OCI-LY7 (cell line): ENCODE results near the gene APRT. TPM values are rescaled to one million over a fixed set of nuclear protein-coding genes. Genes with fewer than 3 reads are reported as not detected.

Experiments used
- BruUV-seq: library from RNA; stranded (reverse); fragments of 400-500 nt; replicated peaks from 2 replicates; lab custom pipeline; 2021; lab: Mats Ljungman, UMichigan
- CTCF ChIA-PET: fragments of 300-600 bp; sonication (Branson Sonifier 250); formaldehyde crosslinking; loops from one replicate; lab custom pipeline; 2022; ENCODE audit warnings: antibody characterized with exemption; ENCODE audit not compliant: unreplicated experiment; lab: Charles Lee
- POLR2A ChIA-PET: fragments of 300-600 bp; sonication (Branson Sonifier 250); formaldehyde crosslinking; loops from one replicate; lab custom pipeline; 2022; ENCODE audit warnings: antibody characterized with exemption; lab: Charles Lee
- DNase-seq: peaks from one replicate; pipeline ENCODE4 v3.0.0-alpha.2; 2015; ENCODE audit warnings: low spot score
- H2AFZ ChIP-seq: fragments of 200-600 bp; sonication (generic), shearing (Covaris generic); 2 replicates; pipeline ENCODE4 v1.6.1; 2014; ENCODE audit warnings: mild to moderate bottlenecking, antibody characterized with exemption, low read length, moderate library complexity
- H3K27ac ChIP-seq: fragments of 200-600 bp; sonication (generic); 2 replicates; pipeline ENCODE4 v1.5.1; 2014; ENCODE audit warnings: mixed run types, low read depth, mild to moderate bottlenecking, moderate library complexity, low read length, inconsistent platforms; ENCODE audit not compliant: poor library complexity, severe bottlenecking
- H3K36me3 ChIP-seq: fragments of 200-600 bp; sonication (generic); 2 replicates; pipeline ENCODE4 v1.6.1; 2014; ENCODE audit warnings: mild to moderate bottlenecking, antibody characterized with exemption, low read length, moderate library complexity, mixed read lengths; ENCODE audit not compliant: insufficient read depth
- H3K4me1 ChIP-seq: fragments of 200-600 bp; sonication (generic); 2 replicates; pipeline ENCODE4 v1.5.1; 2014; ENCODE audit warnings: mild to moderate bottlenecking, low read length; ENCODE audit not compliant: insufficient read depth, poor library complexity, severe bottlenecking
- H3K4me2 ChIP-seq: fragments of 200-600 bp; sonication (generic); 2 replicates; pipeline ENCODE4 v1.6.1; 2014; ENCODE audit warnings: mild to moderate bottlenecking, low read length
- H3K4me3 ChIP-seq: fragments of 200-600 bp; sonication (generic); 2 replicates; pipeline ENCODE4 v1.5.1; 2014; ENCODE audit warnings: mild to moderate bottlenecking, low read depth, low read length; ENCODE audit not compliant: poor library complexity, severe bottlenecking
- H3K79me2 ChIP-seq: fragments of 200-600 bp; sonication (generic); 2 replicates; pipeline ENCODE4 v1.6.1; 2016; ENCODE audit warnings: low read depth, mild to moderate bottlenecking, low read length, moderate library complexity, mixed read lengths; ENCODE audit not compliant: insufficient read depth
- H3K9me2 ChIP-seq: fragments of 200-600 bp; sonication (generic); 2 replicates; pipeline ENCODE4 v1.6.1; 2016; ENCODE audit warnings: mild to moderate bottlenecking, low read length, mixed read lengths; ENCODE audit not compliant: insufficient read depth
- H3K9me3 ChIP-seq: fragments of 200-600 bp; sonication (generic); 2 replicates; pipeline ENCODE4 v1.6.1; 2014; ENCODE audit warnings: mild to moderate bottlenecking, mixed run types, low read length, mixed read lengths
- H4K20me1 ChIP-seq: fragments of 200-600 bp; sonication (generic); 2 replicates; pipeline ENCODE4 v1.6.1; 2014; ENCODE audit warnings: mild to moderate bottlenecking, antibody characterized with exemption, low read length, moderate library complexity, mixed read lengths; ENCODE audit not compliant: insufficient read depth
- EZH2phosphoT487 ChIP-seq: fragments of 200-600 bp; sonication (generic); IDR thresholded peaks from 2 replicates; pipeline ENCODE4 v1.6.1; 2018; ENCODE audit warnings: low read depth, borderline replicate concordance, mild to moderate bottlenecking, mixed run types, antibody characterized with exemption, low read length, moderate library complexity, mixed read lengths
- intact Hi-C: fragments of 100-400 bp; cut with micrococcal nuclease; formaldehyde crosslinking; loops from one replicate; pipeline ENCODE4 v1.10.0; 2022; ENCODE audit not compliant: unreplicated experiment
- total RNA-seq, 2 experiments: library from RNA; depleted of rRNA in 1 of 2; stranded (reverse); fragments of >200 nt in 1 of 2; shearing (Covaris generic) in 1 of 2; gene quantifications; 2 replicates each; pipeline ENCODE4 v1.2.3, GENCODE V29; 2014 to 2022
- TF ChIP-seq, protein P1 (sequence below): fragments of 200-600 bp; sonication (generic); conservative IDR thresholded peaks from 2 replicates; pipeline ENCODE4 v1.5.1; 2014; ENCODE audit warnings: mild to moderate bottlenecking, antibody characterized with exemption, low read length, moderate library complexity, mixed read lengths

APRT gene
- total RNA-seq, 2 experiments from 2014 or later: 151 to 216 TPM

DNA sequence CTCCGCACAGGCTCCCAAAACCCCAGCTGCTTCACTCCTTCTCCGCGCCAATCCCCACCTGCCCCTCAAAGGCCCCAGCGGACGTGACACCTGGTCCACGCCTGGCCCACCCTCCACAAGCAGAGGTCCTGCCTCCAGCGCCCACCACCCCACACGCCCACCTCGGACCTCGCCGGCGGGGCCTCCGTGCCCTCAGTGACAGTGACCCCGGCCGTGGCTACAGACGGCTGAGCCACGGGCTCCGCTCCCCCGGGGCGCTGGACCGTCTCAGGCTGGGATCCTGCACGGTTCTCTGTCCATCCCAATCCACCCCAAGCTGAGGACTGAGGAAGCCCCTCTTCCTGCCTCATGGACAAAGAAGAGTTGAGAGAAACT lies 51.8 kb downstream of the APRT start:
- Histone ChIP-seq H3K79me2 (no peaks in the 10 kb centered on the region), H2AFZ (no peak overlapping the region), H4K20me1 (peaks cover 8% of the 10 kb centered on the region; the same call in 1 of the 2 replicates), H3K9me2 (no peaks in the 10 kb centered on the region), H3K27ac (no peak overlapping the region), H3K4me1 (peaks cover 5% of the 10 kb centered on the region), H3K4me3 (no peak overlapping the region), H3K4me2 (no peak overlapping the region), H3K9me3 (no peaks in the 10 kb centered on the region), H3K36me3 (no peaks in the 10 kb centered on the region)
- no peak for DNase-seq
- CTCF ChIA-PET: interaction anchor here (0.7 kb wide), 1 partner anchor 22 kb away, joined by 3 read pairs; no protein-coding TSS in a partner anchor
- POLR2A ChIA-PET: no interaction called here
- no peak for TF ChIP-seq EZH2phosphoT487
- TF ChIP-seq, protein P1, sequence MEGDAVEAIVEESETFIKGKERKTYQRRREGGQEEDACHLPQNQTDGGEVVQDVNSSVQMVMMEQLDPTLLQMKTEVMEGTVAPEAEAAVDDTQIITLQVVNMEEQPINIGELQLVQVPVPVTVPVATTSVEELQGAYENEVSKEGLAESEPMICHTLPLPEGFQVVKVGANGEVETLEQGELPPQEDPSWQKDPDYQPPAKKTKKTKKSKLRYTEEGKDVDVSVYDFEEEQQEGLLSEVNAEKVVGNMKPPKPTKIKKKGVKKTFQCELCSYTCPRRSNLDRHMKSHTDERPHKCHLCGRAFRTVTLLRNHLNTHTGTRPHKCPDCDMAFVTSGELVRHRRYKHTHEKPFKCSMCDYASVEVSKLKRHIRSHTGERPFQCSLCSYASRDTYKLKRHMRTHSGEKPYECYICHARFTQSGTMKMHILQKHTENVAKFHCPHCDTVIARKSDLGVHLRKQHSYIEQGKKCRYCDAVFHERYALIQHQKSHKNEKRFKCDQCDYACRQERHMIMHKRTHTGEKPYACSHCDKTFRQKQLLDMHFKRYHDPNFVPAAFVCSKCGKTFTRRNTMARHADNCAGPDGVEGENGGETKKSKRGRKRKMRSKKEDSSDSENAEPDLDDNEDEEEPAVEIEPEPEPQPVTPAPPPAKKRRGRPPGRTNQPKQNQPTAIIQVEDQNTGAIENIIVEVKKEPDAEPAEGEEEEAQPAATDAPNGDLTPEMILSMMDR: no peak
- BruUV-seq: no TSS peak
- intact Hi-C loops: no loop called here

Other genes with a start within 250 kb of the APRT start
- 22.2 and 26.6 TPM in 2 replicates for gene ZC3H18, start 241.5 kb downstream of the APRT start, total RNA-seq (2014; rRNA removed; shearing (Covaris generic))
- gene ZC3H18, start 241.5 kb downstream of the APRT start, total RNA-seq (2022): 72.1 and 79.0 TPM in 2 replicates
- not detected in 2 replicates for gene IL17C, start 173.4 kb downstream of the APRT start, total RNA-seq (2014; rRNA removed; shearing (Covaris generic))
- gene IL17C, start 173.4 kb downstream of the APRT start, total RNA-seq (2022): 0.50 and 0.86 TPM in 2 replicates
- gene CYBA, start 160.9 kb downstream of the APRT start, total RNA-seq (2014; rRNA removed; shearing (Covaris generic)): 601 and 647 TPM in 2 replicates
- 315 and 359 TPM in 2 replicates for gene CYBA, start 160.9 kb downstream of the APRT start, total RNA-seq (2022)
- gene MVD, start 148.8 kb downstream of the APRT start, total RNA-seq (2014; rRNA removed; shearing (Covaris generic)): 65.6 and 74.4 TPM in 2 replicates
- gene MVD, start 148.8 kb downstream of the APRT start, total RNA-seq (2022): 136 and 158 TPM in 2 replicates
- 2.4 and 3.1 TPM in 2 replicates for gene SNAI3, start 125.4 kb downstream of the APRT start, total RNA-seq (2014; rRNA removed; shearing (Covaris generic))
- 1.6 and 3.3 TPM in 2 replicates for gene SNAI3, start 125.4 kb downstream of the APRT start, total RNA-seq (2022)
- 39.2 and 52.4 TPM in 2 replicates for gene RNF166, start 105.5 kb downstream of the APRT start, total RNA-seq (2014; rRNA removed; shearing (Covaris generic))
- gene RNF166, start 105.5 kb downstream of the APRT start, total RNA-seq (2022): 40.3 and 56.2 TPM in 2 replicates
- 18.5 and 21.9 TPM in 2 replicates for gene CTU2, start 105.4 kb downstream of the APRT start, total RNA-seq (2014; rRNA removed; shearing (Covaris generic))
- 23.3 and 24.4 TPM in 2 replicates for gene CTU2, start 105.4 kb downstream of the APRT start, total RNA-seq (2022)
- 123 and 144 TPM in 2 replicates for gene PIEZO1, start 26.7 kb downstream of the APRT start, total RNA-seq (2014; rRNA removed; shearing (Covaris generic))
- gene PIEZO1, start 26.7 kb downstream of the APRT start, total RNA-seq (2022): 154 and 157 TPM in 2 replicates
- gene CDT1, start 8.1 kb downstream of the APRT start, total RNA-seq (2014; rRNA removed; shearing (Covaris generic)): 82.7 and 90.2 TPM in 2 replicates
- 108 and 150 TPM in 2 replicates for gene CDT1, start 8.1 kb downstream of the APRT start, total RNA-seq (2022)
- 17.2 and 18.5 TPM in 2 replicates for gene GALNS, start 45.0 kb upstream of the APRT start, total RNA-seq (2014; rRNA removed; shearing (Covaris generic))
- gene GALNS, start 45.0 kb upstream of the APRT start, total RNA-seq (2022): 44.7 and 49.0 TPM in 2 replicates
- 27.3 and 27.6 TPM in 2 replicates for gene TRAPPC2L, start 45.2 kb upstream of the APRT start, total RNA-seq (2014; rRNA removed; shearing (Covaris generic))
- 34.2 and 44.9 TPM in 2 replicates for gene TRAPPC2L, start 45.2 kb upstream of the APRT start, total RNA-seq (2022)
- gene PABPN1L, start 54.7 kb upstream of the APRT start, total RNA-seq (2014; rRNA removed; shearing (Covaris generic)): not detected in 2 replicates
- 0.38 TPM in 1 of 2 replicates, not detected in the other for gene PABPN1L, start 54.7 kb upstream of the APRT start, total RNA-seq (2022)
- gene CBFA2T3, start 165.3 kb upstream of the APRT start, total RNA-seq (2014; rRNA removed; shearing (Covaris generic)): 1.1 and 2.2 TPM in 2 replicates
- 30.8 and 48.0 TPM in 2 replicates for gene CBFA2T3, start 165.3 kb upstream of the APRT start, total RNA-seq (2022)